Hematopoietic multipotent progenitor cell treated with erythropoietin and hydrocortisone succinate and interleukin-3 and kit ligand, for 6 days (in vitro differentiated cells): ENCODE results near the gene KMT2B.
"Not testable (repeated sequence)": the region's sequence is repeated elsewhere in the genome, so short reads cannot be mapped to it uniquely, and the experiment has no call there.

Experiments
- DNase-seq: peaks from one replicate; pipeline ENCODE4 v3.0.0-alpha.2; 2015

KMT2B gene, protein sequence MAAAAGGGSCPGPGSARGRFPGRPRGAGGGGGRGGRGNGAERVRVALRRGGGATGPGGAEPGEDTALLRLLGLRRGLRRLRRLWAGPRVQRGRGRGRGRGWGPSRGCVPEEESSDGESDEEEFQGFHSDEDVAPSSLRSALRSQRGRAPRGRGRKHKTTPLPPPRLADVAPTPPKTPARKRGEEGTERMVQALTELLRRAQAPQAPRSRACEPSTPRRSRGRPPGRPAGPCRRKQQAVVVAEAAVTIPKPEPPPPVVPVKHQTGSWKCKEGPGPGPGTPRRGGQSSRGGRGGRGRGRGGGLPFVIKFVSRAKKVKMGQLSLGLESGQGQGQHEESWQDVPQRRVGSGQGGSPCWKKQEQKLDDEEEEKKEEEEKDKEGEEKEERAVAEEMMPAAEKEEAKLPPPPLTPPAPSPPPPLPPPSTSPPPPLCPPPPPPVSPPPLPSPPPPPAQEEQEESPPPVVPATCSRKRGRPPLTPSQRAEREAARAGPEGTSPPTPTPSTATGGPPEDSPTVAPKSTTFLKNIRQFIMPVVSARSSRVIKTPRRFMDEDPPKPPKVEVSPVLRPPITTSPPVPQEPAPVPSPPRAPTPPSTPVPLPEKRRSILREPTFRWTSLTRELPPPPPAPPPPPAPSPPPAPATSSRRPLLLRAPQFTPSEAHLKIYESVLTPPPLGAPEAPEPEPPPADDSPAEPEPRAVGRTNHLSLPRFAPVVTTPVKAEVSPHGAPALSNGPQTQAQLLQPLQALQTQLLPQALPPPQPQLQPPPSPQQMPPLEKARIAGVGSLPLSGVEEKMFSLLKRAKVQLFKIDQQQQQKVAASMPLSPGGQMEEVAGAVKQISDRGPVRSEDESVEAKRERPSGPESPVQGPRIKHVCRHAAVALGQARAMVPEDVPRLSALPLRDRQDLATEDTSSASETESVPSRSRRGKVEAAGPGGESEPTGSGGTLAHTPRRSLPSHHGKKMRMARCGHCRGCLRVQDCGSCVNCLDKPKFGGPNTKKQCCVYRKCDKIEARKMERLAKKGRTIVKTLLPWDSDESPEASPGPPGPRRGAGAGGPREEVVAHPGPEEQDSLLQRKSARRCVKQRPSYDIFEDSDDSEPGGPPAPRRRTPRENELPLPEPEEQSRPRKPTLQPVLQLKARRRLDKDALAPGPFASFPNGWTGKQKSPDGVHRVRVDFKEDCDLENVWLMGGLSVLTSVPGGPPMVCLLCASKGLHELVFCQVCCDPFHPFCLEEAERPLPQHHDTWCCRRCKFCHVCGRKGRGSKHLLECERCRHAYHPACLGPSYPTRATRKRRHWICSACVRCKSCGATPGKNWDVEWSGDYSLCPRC (N-terminal part only)

DNA sequence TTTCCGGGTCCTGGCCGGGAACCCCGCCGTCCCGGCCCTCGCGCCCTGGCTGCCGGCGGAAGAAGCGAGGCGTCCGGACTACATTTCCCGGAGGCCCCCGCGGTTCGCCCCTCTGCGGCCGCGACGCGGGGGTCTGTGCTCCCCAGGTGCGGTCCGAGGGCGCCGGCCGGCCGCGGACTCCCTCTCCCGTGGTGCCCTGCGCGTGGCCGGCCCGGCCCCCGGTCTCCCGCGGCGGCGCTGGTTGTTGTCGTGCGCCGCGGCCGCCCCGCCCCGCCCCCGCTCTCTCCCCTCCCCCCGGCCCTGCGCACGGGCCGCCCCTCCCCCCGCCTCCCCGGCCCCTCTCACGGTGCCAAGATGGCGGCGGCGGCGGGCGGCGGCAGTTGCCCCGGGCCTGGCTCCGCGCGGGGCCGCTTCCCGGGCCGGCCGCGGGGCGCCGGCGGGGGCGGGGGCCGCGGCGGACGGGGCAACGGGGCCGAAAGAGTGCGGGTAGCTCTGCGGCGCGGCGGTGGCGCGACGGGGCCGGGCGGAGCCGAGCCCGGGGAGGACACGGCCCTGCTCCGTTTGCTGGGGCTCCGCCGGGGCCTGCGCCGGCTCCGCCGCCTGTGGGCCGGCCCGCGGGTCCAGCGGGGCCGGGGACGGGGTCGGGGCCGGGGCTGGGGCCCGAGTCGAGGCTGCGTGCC lies at the start of gene KMT2B:
TSS of gene KMT2B (plus strand) at position 339 of the 680 bp plus-strand sequence. CDS start at position 355, 16 bp downstream.
- DNase-seq = no peak

DNA sequence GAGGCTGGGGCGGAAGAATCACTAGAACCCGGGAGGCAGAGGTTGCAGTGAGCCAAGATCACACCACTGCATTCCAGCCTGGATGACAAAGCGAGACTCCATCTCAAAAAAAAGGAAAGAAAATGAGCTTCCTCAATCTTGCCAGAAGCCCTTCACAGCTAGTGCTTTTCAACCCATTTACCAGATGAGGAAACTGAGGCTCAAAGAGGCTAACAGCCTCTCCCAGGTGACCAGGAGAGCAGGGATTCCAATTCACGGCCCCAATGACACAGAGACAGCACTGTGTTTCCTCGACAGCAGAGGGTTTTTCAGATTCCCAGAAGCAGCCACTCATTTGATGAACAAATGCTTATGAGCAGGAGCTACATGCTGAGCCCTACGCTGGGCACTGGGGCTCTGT lies 48.2 kb upstream of the KMT2B start:
- no peak for DNase-seq

DNA sequence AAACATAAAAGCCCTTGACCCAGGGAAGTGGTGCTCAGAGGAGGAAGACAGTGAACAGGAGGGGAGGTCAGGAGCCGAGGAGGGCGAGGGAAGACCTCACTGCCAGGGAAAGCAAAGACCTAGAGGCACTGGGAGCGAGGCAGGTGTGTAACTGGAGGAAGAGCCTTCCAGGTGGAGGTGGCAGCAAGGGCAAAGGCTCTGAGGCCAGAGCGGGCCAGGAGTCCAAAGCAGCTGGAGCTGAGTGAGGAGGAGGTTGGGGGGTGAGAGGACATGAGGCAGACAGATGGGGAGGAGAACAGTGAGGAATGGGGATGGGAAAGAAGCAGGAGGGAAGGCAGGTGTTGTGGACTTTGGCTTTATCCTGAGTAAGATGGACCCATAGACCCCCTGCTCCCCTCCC lies 47.8 kb upstream of the KMT2B start:
- DNase-seq = no peak

DNA sequence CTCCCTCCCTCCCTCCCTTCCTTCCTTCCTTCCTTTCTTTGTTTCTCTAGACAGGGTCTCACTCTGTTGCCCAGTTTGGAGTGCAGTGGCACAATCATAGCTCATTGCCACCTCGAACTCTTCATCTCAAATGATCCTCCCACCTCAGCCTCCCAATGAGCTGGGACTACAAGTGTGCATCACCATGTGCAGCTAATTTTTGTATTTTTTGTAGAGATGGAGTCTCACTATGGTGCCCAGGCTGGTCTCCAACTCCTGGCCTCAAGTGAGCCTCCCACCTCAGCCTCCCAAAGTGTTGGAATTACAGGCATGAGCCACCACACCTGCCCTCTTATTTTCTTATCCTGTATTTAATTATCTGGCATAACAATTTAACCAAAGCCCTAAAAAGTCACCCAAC lies 47.1 kb upstream of the KMT2B start:
- DNase-seq = no peak

DNA sequence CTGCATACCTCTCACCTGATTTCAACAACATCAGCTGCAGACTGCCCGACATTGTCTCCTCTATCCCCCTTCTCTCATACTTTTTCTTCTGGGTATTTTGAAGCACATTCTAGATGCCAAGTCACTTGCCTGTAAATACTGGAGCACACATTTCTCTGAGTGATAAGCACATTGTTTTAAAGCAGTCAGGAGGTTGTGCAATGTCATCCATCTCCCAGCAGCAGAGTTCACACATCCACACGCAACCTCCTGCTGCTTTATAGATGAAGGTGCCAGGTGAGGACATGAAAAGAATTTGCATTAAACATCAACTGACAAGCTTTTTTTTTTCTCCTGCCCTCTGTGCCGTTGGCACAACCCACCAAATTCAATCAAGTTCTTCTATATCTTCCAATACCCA lies 46.0 kb upstream of the KMT2B start:
- peak; percentile 88 for DNase-seq

DNA sequence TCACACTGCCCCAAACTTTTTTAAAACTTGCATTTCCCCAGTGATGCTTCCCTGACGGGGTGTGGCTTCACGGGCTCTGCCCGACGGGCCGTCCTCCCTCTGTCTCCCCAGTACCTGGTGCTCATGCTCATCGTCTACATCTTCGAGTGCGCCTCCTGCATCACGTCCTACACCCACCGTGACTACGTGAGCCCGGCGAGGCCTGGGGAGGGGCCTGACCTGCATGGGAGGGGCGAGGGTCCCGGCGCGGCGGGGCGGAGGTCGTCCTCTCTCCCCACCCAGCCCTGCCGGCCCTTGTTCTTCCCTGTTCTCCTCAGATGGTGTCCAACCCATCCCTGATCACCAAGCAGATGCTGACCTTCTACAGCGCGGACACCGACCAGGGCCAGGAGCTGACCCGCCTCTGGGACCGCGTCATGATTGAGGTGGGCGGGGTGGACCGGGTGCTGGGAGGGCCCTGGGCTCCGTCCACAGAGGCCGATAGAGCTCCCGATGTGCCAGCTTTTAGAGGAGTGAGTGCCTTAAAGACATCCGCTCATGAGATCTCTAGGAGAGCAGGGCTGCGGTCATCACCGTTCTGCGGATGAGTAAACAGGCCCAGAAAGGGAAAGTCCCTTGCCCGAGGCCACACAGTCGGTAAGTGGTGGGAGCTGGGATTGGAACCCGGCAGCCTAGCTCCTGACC lies 44.5 kb upstream of the KMT2B start:
- DNase-seq = peak; percentile 66

DNA sequence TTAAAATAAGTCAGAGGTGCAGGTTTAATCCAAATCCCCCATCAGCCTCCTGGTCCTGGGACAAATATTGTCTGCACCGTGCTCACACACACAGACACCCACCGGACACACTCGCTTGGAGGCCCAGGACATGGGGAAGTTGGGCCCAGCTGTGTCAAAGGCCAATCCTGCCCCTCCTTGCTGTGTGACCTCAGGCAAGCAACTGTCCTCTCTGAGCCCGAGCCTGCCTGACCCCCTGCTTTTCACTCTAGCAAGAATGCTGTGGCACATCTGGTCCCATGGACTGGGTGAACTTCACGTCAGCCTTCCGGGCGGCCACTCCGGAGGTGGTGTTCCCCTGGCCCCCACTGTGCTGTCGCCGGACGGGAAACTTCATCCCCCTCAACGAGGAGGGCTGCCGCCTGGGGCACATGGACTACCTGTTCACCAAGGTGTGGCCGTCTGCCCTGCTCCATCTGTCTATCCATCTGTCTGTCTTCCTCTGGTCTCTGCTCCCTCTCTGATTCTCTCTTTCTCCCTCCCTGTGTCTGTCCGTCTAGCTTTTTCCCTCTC lies 42.1 kb upstream of the KMT2B start:
- no peak for DNase-seq

DNA sequence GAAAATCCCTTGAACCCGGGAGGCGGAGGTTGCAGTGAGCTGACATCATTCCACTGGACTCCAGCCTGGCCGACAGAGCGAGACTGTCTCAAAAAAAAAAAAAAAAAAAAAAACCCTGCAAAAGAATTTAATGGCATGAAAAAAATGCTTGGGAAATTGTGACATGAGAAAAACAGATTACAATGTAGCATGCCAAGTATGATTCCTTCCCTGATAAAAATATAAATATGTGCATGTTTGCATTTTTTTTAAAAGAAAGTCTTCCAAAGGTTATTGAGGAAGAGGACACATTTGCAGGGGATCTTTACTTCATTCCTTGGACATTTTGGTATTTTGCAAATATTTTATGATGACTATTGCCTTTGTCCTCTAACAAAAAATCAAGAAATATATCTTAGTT lies 28.0 kb upstream of the KMT2B start:
- DNase-seq = no peak

DNA sequence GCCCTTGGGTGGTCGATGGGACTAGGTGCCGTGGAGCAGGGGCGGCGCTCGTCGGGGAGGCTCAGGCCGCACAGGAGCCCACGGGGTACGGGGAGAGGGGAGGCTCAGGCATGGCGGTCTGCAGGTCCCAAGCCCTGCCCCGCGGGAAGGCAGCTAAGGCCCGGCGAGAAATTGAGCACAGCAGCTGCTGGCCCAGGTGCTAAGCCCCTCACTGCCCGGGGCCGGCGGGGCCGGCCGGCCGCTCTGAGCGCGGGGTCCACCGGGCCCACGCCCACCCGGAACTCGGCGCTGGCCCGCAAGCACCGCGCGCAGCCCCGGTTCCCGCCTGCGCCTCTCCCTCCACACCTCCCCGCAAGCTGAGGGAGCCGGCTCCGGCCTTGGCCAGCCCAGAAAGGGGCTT lies 26.7 kb upstream of the KMT2B start:
- DNase-seq = not testable (repeated sequence)

DNA sequence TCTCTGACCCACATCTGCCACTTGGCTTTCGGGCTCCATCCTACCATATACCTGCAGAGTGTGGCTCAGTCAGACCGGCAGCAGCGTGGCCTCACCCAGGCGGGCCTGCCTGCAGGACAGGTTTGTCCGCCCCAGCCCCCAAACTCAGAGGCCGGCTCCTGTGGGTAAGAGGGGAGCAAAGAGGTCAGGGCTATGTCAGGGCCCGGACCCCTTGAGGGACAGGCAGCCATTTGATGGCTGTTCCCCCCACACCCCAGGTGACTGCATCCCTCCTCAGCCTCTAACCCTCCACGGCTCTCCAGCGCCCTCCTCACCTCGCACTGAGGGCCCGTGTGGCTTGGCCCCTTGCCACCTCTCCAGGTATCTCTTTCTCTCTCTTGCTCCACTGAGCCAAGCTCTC lies 25.8 kb upstream of the KMT2B start:
- DNase-seq = no peak

DNA sequence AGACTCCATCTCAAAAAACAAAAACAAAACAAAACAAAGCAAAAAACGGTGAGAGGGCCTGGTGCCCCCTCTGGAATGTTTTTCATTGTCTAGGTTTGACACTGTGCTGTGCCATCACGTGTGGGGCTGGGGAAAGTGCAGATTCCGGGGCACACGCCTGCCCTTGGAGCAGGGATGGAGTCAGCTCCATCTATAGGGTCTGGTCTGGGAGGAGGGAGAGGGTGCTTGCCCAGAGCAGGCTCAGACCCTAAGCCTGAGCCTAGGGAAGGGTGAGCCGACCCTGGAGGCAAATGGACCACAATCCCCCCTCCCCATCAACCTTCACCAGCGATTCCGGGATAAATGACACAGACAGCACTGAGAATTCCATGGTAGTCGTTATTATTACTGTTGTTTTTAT lies 24.4 kb upstream of the KMT2B start:
- DNase-seq = no peak

DNA sequence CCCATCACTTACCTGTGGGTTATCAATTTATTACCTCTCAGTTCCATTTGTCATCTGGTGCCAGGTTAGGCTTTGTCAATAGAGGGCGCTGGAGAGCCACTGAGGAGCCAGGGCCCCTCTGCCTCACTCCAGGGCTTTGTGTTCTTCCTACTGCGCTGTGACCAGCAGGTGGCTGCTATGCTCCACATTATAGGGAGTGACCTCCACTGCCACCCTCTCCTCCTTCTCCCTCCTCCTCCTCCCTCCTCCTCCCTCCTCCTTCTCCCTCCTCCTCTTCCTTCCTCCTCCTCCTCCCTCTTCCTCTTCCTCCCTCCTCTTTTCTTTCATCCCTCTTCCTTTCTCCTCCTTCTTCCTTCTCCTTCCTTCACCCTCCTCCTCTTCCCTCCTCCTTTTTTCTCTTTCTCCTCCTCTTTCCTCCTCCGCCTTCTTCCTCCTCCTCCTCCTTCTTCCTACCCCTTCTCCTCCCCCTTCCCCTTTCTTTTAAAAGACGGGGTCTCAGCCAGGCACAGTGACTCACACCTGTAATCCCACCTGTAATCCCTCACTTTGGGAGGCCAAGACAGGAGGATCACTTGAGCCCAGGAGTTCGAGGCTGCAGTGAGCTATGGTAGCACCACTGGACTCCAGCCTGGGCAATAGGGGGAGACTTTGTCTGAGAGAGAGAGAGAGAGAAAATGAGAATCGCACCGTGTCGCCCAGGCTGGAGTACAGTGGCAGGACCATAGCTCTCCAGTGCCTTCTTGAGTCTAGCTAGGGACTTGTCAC lies 23.8 kb upstream of the KMT2B start:
- peak; percentile 97 for DNase-seq

DNA sequence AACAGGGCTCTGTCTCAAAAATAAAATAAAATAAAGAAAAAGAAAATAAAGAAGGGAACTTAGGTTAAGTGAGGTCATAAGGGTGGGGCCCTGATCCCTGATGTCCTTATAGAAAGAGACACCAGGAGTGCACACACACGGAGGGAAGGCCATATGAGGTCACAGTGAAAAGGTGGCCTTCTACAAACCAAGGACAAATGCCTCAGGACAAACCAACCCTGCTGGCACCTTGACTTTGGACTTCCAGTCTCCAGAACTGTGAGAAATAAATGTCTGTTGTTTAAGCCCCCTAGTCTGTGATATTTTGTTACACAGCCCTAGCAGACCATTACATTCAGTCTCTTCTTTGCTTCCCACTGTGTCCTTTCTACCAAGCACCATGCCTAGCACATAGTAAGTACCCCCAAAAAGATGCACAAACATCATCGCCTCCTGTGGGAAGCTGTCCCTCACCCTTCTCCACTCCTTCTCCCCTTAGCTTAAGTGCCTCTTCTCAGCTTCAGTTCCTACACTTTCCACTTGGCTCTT lies 21.8 kb upstream of the KMT2B start:
- DNase-seq = no peak

DNA sequence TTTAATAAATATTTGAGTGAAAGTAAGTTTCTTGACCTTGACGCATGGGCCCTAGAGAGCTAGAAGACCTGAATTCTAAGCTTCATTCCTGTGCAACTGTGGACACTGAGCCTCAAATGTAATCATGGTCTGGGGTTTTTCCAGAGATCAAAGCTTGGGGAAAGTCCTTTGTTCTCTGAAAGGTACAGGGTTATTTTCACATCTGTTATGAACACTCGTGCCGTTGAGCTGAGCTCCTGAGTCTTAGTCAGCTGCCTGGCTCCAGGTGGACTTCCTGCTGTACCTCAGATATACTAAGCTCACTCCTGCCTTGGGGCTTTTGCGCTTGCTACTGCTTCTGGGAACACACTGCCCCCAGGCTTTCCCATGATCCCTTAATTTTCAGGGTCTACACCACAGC lies 21.0 kb upstream of the KMT2B start:
- DNase-seq = no peak

DNA sequence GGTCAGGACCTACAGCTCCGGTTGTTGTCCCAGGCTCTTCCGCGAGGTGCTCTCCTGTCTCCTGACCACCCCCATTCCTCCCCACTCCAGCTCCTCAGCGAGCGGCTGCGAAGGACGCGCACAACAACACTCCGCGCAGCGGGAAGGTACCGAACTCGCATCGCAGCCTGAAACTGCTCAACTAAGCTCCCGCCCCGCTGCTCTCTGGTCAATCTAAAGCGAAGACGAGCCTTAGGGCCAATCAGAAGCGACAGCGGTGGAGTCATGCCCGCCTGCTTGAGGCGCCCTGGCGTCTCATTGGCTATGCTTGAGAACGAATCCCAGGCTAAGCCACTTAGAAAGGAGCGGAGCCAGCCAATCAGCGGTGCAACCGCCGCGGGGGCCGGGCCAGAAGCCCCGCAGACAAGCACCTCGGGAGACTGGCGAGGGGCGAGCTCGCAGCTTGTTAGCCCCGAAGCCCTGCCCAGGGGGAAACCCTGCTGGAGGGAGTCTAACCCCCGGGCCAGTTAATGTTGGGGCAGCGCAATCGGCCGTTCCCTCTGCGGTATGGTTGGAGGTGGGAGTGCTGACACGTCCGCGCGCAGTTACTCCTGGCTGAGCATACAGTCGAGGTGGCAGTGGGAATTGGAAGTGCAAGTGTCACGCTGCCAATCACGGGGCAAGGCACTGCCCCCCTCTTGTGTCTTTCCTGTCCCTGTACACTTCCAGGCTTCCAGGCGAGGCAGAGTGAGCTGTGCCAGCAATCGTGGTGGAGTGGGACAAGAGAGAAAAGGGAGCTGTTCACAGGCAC lies 15.4 kb upstream of the KMT2B start:
- peak; percentile 99 for DNase-seq

DNA sequence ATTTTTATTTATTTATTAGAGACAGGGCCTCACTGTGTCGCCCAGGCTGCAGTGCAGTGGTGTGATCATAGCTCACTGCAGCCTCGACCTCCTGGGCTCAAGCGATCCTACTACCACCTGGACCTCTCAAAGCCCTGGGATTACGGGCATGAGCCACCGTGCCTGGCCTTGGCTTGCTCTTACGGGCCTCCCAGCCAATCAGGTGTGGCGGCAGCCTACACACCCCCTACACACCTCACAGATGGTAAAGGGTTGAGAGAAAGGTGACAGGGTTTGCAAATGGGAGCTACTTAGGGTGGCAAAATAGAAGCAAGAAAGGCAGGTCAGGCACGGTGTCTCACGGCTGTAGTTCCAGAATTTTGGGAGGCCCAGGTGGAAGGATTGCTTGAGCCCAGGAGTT lies 14.5 kb upstream of the KMT2B start:
- no peak for DNase-seq

DNA sequence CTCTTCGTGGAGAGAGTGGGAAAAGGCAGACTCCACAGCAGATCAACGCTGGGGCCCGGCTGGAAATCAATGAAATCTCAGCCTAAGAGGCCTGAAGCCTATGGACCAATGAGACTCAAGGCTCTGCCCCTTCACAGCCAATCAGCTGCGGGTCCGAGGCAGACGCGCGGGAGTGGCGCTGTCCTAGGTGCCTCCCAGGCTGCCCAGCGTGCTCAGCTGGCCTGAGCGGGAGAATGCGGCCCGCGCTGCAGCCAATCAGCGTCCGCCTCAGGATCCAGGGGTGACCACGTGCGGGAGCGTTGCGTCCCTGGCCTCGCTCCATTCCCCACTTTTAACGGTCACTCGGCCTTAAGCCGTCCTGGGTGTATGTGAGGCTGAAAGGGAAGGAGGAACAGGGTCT lies 13.6 kb upstream of the KMT2B start, which contains the start of gene ZBTB32:
TSS of gene ZBTB32 (plus strand) at position 341 of the 400 bp plus-strand sequence. CDS start 10,069 bp downstream, outside the sequence.
- peak; percentile 79 for DNase-seq

DNA sequence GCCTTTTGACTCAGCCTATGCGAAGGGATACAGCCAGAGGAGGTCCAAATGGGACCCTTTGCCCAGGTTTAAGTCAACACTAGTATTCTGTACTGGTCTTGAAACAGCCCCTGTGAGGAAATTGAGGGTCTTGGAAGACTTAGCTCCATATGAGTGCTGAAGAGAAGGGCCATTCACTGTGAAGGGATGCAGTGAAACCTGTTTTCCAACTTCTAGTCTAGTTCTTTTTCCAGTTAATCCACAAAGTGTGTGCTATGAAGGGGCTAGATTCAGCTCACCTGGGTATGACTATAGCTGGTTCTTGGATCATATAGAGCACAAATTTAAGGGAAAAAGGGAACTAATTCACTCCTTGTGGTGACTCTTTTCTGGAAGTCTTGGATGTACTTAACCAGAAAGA lies 9.4 kb upstream of the KMT2B start:
- DNase-seq = no peak
